Measurements from ENCODE around the gene ITPRID1.
"Not testable (repeated sequence)": the region's sequence is repeated elsewhere in the genome, so short reads cannot be mapped to it uniquely, and the experiment has no call there.

DNA sequence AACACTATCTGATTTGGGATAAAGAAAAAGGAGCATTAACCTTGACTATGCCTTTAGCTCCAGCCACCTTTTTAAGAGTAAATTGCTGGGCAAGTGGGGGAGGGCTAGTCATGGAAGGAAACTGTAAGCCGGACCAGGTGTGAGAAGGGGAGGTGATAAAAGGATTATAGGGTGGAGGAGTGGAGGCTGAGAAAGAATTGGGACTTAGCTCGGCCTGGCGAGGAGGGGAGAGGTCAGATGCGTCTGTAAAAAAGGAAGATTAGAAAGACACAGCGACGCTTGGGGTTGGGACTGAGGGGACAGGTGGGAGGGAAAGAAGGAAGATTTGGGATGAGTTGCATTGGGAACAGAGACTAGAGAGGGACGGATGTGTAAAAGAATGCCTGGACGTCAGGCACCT lies 43.0 kb upstream of the ITPRID1 start:
- TF ChIP-seq, protein P1, sequence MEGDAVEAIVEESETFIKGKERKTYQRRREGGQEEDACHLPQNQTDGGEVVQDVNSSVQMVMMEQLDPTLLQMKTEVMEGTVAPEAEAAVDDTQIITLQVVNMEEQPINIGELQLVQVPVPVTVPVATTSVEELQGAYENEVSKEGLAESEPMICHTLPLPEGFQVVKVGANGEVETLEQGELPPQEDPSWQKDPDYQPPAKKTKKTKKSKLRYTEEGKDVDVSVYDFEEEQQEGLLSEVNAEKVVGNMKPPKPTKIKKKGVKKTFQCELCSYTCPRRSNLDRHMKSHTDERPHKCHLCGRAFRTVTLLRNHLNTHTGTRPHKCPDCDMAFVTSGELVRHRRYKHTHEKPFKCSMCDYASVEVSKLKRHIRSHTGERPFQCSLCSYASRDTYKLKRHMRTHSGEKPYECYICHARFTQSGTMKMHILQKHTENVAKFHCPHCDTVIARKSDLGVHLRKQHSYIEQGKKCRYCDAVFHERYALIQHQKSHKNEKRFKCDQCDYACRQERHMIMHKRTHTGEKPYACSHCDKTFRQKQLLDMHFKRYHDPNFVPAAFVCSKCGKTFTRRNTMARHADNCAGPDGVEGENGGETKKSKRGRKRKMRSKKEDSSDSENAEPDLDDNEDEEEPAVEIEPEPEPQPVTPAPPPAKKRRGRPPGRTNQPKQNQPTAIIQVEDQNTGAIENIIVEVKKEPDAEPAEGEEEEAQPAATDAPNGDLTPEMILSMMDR (IDR thresholded peaks at IDR 0.05): not testable (repeated sequence)
- not testable (repeated sequence) for TF ChIP-seq EZH2 (IDR thresholded peaks at IDR 0.05; ENCODE audit: borderline replicate concordance, insufficient read depth, low read depth, low read length, poor library complexity, severe bottlenecking)

All from B cell (primary cell).